H1 (cell line): ENCODE results near the gene PTPRG. TPM values are rescaled to one million over a fixed set of nuclear protein-coding genes. Genes with fewer than 3 reads are reported as not detected.

ENCODE experiments used
- CTCF ChIA-PET: fragments of 300-600 bp; sonication (Branson Sonifier 250); formaldehyde crosslinking; loops from one replicate; lab custom pipeline; 2021; ENCODE audit not compliant: partially characterized antibody; lab: Charles Lee
- POLR2A ChIA-PET: fragments of 300-600 bp; sonication (Branson Sonifier 250); formaldehyde crosslinking; loops from one replicate; lab custom pipeline; 2021; ENCODE audit warnings: inconsistent platforms; ENCODE audit not compliant: partially characterized antibody; lab: Charles Lee
- DNase-seq, 2 experiments: peaks; one replicate each; pipeline versions ENCODE4 v3.0.0 to v3.0.0-alpha.2; 2010 to 2022; ENCODE audit warnings: low spot score in 2 of 2, low read depth in 1 of 2, mixed read lengths in 1 of 2
- FAIRE-seq: peaks from 2 replicates; lab custom pipeline; 2011; peaks lifted over from hg19 to GRCh38; lab: Jason Lieb, UNC
- H2AFZ ChIP-seq: 2 replicates; pipeline ENCODE4 v1.8.1; 2012; ENCODE audit warnings: low read length, inconsistent platforms
- H2AK5ac ChIP-seq: 2 replicates; pipeline ENCODE4 v1.6.1; 2013; ENCODE audit warnings: low read depth, low read length
- H2BK120ac ChIP-seq: replicated peaks from 2 replicates; pipeline ENCODE3; 2013; ENCODE audit warnings: low read depth, low read length, inconsistent platforms
- H2BK12ac ChIP-seq: 2 replicates; pipeline ENCODE4 v1.6.1; 2013; ENCODE audit warnings: low read depth, low read length
- H2BK15ac ChIP-seq: 2 replicates; pipeline ENCODE4 v1.6.1; 2013; ENCODE audit warnings: low read length
- H2BK20ac ChIP-seq: 2 replicates; pipeline ENCODE4 v1.6.1; 2013; ENCODE audit warnings: low read length
- H2BK5ac ChIP-seq: 2 replicates; pipeline ENCODE4 v1.6.1; 2013; ENCODE audit warnings: low read depth, low read length
- H3K14ac ChIP-seq: 2 replicates; pipeline ENCODE4 v1.6.1; 2013; ENCODE audit warnings: inconsistent platforms; ENCODE audit not compliant: insufficient read length
- H3K18ac ChIP-seq: 2 replicates; pipeline ENCODE4 v1.6.1; 2013; ENCODE audit warnings: low read length; ENCODE audit errors: extremely low read depth
- H3K23ac ChIP-seq: 2 replicates; pipeline ENCODE4 v1.6.1; 2013; ENCODE audit warnings: inconsistent platforms; ENCODE audit not compliant: insufficient read length
- H3K23me2 ChIP-seq: 2 replicates; pipeline ENCODE4 v1.6.1; 2013; ENCODE audit warnings: low read depth, low read length
- H3K27ac ChIP-seq: 2 replicates; pipeline ENCODE4 v1.6.1; 2011; ENCODE audit warnings: low read depth, low read length, inconsistent platforms
- H3K27me3 ChIP-seq, 4 experiments: replicated peaks in 1 of 4; 1 replicate in 1 of 4; 2 replicates in 3 of 4; pipeline versions ENCODE4 v1.6.1 to v1.8.1; 2011 to 2013; ENCODE audit warnings: low read length in 3 of 4, mild to moderate bottlenecking in 3 of 4, inconsistent platforms in 2 of 4, mixed read lengths in 2 of 4, moderate library complexity in 1 of 4; ENCODE audit not compliant: control insufficient read depth in 3 of 4, insufficient read depth in 3 of 4; ENCODE audit errors: extremely low read depth in 1 of 4
- H3K36me3 ChIP-seq, 4 experiments: 2 replicates each; pipeline versions ENCODE4 v1.6.1 to v1.8.1; 2011 to 2013; ENCODE audit warnings: mild to moderate bottlenecking in 4 of 4, low read length in 3 of 4, moderate library complexity in 2 of 4, control low read depth in 1 of 4, inconsistent platforms in 1 of 4; ENCODE audit not compliant: insufficient read depth in 4 of 4, control insufficient read depth in 2 of 4
- H3K4ac ChIP-seq: replicated peaks from 2 replicates; pipeline ENCODE3; 2013; ENCODE audit warnings: low read length, low read depth, mixed read lengths, inconsistent platforms; ENCODE audit not compliant: insufficient read length
- H3K4me1 ChIP-seq, 4 experiments: replicated peaks in 1 of 4; 1 replicate in 1 of 4; 2 replicates in 3 of 4; pipeline versions ENCODE4 v1.6.1 to v1.8.1; 2011 to 2013; ENCODE audit warnings: low read length in 3 of 4, inconsistent platforms in 2 of 4, mixed read lengths in 1 of 4; ENCODE audit not compliant: insufficient read depth in 4 of 4, control insufficient read depth in 3 of 4
- H3K4me2 ChIP-seq, 2 experiments: 2 replicates each; pipeline versions ENCODE4 v1.6.1 to v1.8.1; 2011 to 2013; ENCODE audit warnings: low read depth in 2 of 2, low read length in 2 of 2, control low read depth in 1 of 2, inconsistent platforms in 1 of 2, mild to moderate bottlenecking in 1 of 2; ENCODE audit not compliant: insufficient read depth in 1 of 2
- H3K4me3 ChIP-seq, 4 experiments: fragments of 200-600, 300-600 bp in 1 of 4; sonication (generic), shearing (Covaris generic), sonication (Bioruptor Twin) in 1 of 4; 2 replicates each; pipeline versions ENCODE4 v1.5.1 to v1.8.1; 2011 to 2016; ENCODE audit warnings: low read length in 4 of 4, low read depth in 3 of 4, control low read depth in 2 of 4, inconsistent platforms in 2 of 4, mild to moderate bottlenecking in 2 of 4, mixed read lengths in 1 of 4, moderate library complexity in 1 of 4; ENCODE audit not compliant: insufficient read depth in 2 of 4; ENCODE audit errors: extremely low read depth in 1 of 4
- H3K56ac ChIP-seq: replicated peaks from 2 replicates; pipeline ENCODE3; 2013; ENCODE audit warnings: low read depth, mild to moderate bottlenecking, mixed read lengths, low read length, inconsistent platforms; ENCODE audit not compliant: insufficient read length
- H3K79me1 ChIP-seq: 2 replicates; pipeline ENCODE4 v1.6.1; 2013; ENCODE audit warnings: low read depth, low read length, control low read depth
- H3K79me2 ChIP-seq, 2 experiments: 2 replicates each; pipeline versions ENCODE4 v1.6.1 to v1.8.1; 2012 to 2013; ENCODE audit warnings: low read length in 2 of 2, mild to moderate bottlenecking in 2 of 2, inconsistent platforms in 1 of 2; ENCODE audit not compliant: insufficient read depth in 2 of 2, control insufficient read depth in 1 of 2
- H3K9ac ChIP-seq, 4 experiments: replicated peaks in 1 of 4; 1 replicate in 1 of 4; 2 replicates in 3 of 4; pipeline versions ENCODE4 v1.6.1 to v1.8.1; 2011 to 2013; ENCODE audit warnings: low read depth in 3 of 4, low read length in 3 of 4, control low read depth in 2 of 4, mild to moderate bottlenecking in 2 of 4, moderate library complexity in 2 of 4, inconsistent platforms in 1 of 4; ENCODE audit errors: extremely low read depth in 1 of 4
- H3K9me3 ChIP-seq, 2 experiments: 2 replicates each; pipeline versions ENCODE4 v1.6.1 to v1.8.1; 2012 to 2013; ENCODE audit warnings: mild to moderate bottlenecking in 2 of 2, moderate library complexity in 2 of 2, control low read depth in 1 of 2, inconsistent platforms in 1 of 2, low read depth in 1 of 2, low read length in 1 of 2, mixed read lengths in 1 of 2; ENCODE audit not compliant: insufficient read depth in 2 of 2
- H4K20me1 ChIP-seq, 2 experiments: replicated peaks in 1 of 2; 2 replicates each; pipeline versions ENCODE3 to v1.8.1; 2011 to 2013; ENCODE audit warnings: inconsistent platforms in 2 of 2, low read length in 2 of 2, mild to moderate bottlenecking in 1 of 2; ENCODE audit not compliant: insufficient read depth in 2 of 2, control insufficient read depth in 1 of 2
- H4K5ac ChIP-seq: 2 replicates; pipeline ENCODE4 v1.6.1; 2013; ENCODE audit warnings: low read length, low read depth, mixed read lengths, inconsistent platforms; ENCODE audit not compliant: insufficient read length
- H4K8ac ChIP-seq: 2 replicates; pipeline ENCODE4 v1.8.0; 2013; ENCODE audit warnings: mild to moderate bottlenecking, moderate library complexity, low read length, inconsistent platforms; ENCODE audit not compliant: insufficient read depth; ENCODE audit errors: extremely low read depth
- H4K91ac ChIP-seq: replicated peaks from 2 replicates; pipeline ENCODE3; 2013; ENCODE audit warnings: low read length, mixed read lengths, inconsistent platforms; ENCODE audit not compliant: insufficient read length
- CHD2 ChIP-seq: IDR thresholded peaks from 2 replicates; pipeline ENCODE4 v1.6.1; 2012; ENCODE audit warnings: low read length, improper control_type of control experiment
- WGBS, 2 experiments: shearing (Covaris generic) in 1 of 2; methylation state at CpG; one replicate each; pipeline versions ENCODE4 v1.1.6 to v1.1.7; 2013 to 2015; ENCODE audit warnings: low lambda C conversion rate in 2 of 2, mixed read lengths in 2 of 2, inconsistent platforms in 1 of 2, low coverage in 1 of 2, missing lambda C conversion rate in 1 of 2; ENCODE audit not compliant: insufficient replicate concordance in 2 of 2, insufficient coverage in 1 of 2, insufficient read length in 1 of 2; ENCODE audit errors: extremely low coverage in 1 of 2, missing lambda C conversion rate in 1 of 2; 5-methylcytosine and 5-hydroxymethylcytosine counted together
- polyA plus RNA-seq, 7 experiments: library from polyadenylated mRNA; depleted of rRNA in 3 of 7; stranded (reverse) in 5 of 7; unstranded in 2 of 7; fragments of >200 nt in 5 of 7; fragments of 200-250 nt in 2 of 7; gene quantifications; 1 replicate in 5 of 7; 2 replicates in 1 of 7; 4 replicates in 1 of 7; pipeline versions ENCODE4 v1.2.1 to v1.2.3, GENCODE V29; 2011 to 2013; ENCODE audit warnings: missing spikeins in 2 of 7, mixed read lengths in 2 of 7
- total RNA-seq: library from RNA; stranded (reverse); fragmentation: NEBNext Ultra II Directional; extraction: Animal tissue kit (Norgen Biotek cat#: 25700); gene quantifications from 2 replicates; pipeline ENCODE4 v1.2.1, GENCODE V29; 2021

Gene PTPRG
- total and polyA plus RNA-seq, 2 of the 8 experiments (the other 6 are each of a cell fraction or from before 2014, with no cell fraction given): 23.3 to 96.2 TPM

- peaks cover 0 to 91% of the 10 kb centered on the region in 2 experiments; a peak in 3 of 4 replicates for H3K79me2 ChIP-seq
Measured at GRCh38 chr3:61826161-61826560, 264.8 kb downstream of the PTPRG start.

More at GRCh38 chr3:61826161-61826560, 264.8 kb downstream of the PTPRG start:
- H3K4ac ChIP-seq: no peak overlapping the region
- H4K8ac ChIP-seq: no peak overlapping the region
- peaks cover 0 to 4% of the 10 kb centered on the region in 2 experiments; a peak in 1 of 4 replicates for H3K9me3 ChIP-seq
- no peaks in the 10 kb centered on the region for H3K23me2 ChIP-seq
- H2BK5ac ChIP-seq: no peak overlapping the region
- H3K14ac ChIP-seq: no peak overlapping the region
- H2BK120ac ChIP-seq: no peak overlapping the region
- H3K27me3 ChIP-seq: no peaks in the 10 kb centered on the region
- 69% methylated on average over 5 of the region's 5 CpGs; no CpG with 5 or more reads in 1 of the 2 experiments for WGBS, 2 experiments
- no peak overlapping the region for H2BK15ac ChIP-seq
- no peak overlapping the region for H3K23ac ChIP-seq
- no peak for DNase-seq
- H2BK20ac ChIP-seq: no peak overlapping the region
- FAIRE-seq: no peak
- CTCF ChIA-PET: interaction anchor here (1.1 to 1.5 kb wide), 2 partner anchors 142 to 262 kb away, joined by 3 to 4 read pairs; no protein-coding TSS in a partner anchor
- POLR2A ChIA-PET: interaction anchor here (0.6 kb wide), 1 partner anchor 63 kb away, joined by 3 read pairs; no protein-coding TSS in a partner anchor
- H3K4me2 ChIP-seq: no peak overlapping the region
- H2AFZ ChIP-seq: no peak overlapping the region
- H3K79me1 ChIP-seq: peaks cover 7% of the 10 kb centered on the region
- no peak overlapping the region for H2BK12ac ChIP-seq
- H2AK5ac ChIP-seq: no peak overlapping the region
- H4K20me1 ChIP-seq: peaks cover 2 to 3% of the 10 kb centered on the region in 2 experiments
- H4K91ac ChIP-seq: no peak overlapping the region
- H3K4me1 ChIP-seq: peaks cover 4 to 17% (median 12%) of the 10 kb centered on the region in 4 experiments
- no peak overlapping the region for H3K56ac ChIP-seq
- no peak overlapping the region for H4K5ac ChIP-seq
- H3K9ac ChIP-seq: no peak overlapping the region
- no peak overlapping the region for H3K18ac ChIP-seq
- H3K27ac ChIP-seq: no peak overlapping the region
- TF ChIP-seq CHD2: no peak
- TF ChIP-seq, all 59 proteins: peak for 0
- Histone ChIP-seq H3K36me3 (no peaks in the 10 kb centered on the region; a peak in 1 of 8 replicates), H3K4me3 (no peak overlapping the region)
